ENCODE data around the gene PTH2R. TPM values are rescaled to one million over a fixed set of nuclear protein-coding genes. Genes with fewer than 3 reads are reported as not detected.
"Not testable (repeated sequence)": the region's sequence is repeated elsewhere in the genome, so short reads cannot be mapped to it uniquely, and the experiment has no call there.

The PTH2R gene
- polyA plus RNA-seq, 1 donor from 2014 or later = not detected

DNA sequence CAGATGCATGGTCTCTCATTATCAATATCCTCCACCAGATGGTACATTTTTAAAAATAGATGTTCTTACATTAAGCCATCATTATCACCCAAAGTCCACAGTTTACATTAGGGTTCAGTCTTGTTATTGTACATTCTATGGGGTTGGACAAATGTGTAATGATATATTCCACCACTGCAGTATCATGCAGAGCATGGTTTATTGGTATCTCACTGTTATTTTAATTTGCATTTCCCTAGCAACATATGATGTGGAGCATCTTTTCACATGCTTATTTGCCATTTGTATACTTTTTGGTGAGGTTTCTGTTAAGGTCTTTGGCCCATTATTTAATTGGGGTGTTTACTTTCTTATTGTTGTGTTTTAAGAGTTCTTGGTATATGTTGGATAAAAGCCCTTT is 95.7 kb downstream of the PTH2R start:
- H3F3A ChIP-seq (ENCODE audit: insufficient read depth, low read length, poor library complexity, severe bottlenecking) = no peaks in the 10 kb centered on the region
- no peaks in the 10 kb centered on the region for H3K27me3 ChIP-seq (ENCODE audit: insufficient read depth, low read depth, low read length)
- H3K4me2 ChIP-seq (ENCODE audit: low read length) = no peak overlapping the region
- no peak overlapping the region for H2AFZ ChIP-seq (ENCODE audit: low read depth, low read length)
- no peaks in the 10 kb centered on the region for H3K79me2 ChIP-seq (replicated peaks; ENCODE audit: insufficient read depth, low read length)
- no peak overlapping the region for H3K4me3 ChIP-seq (ENCODE audit: low read length)
- H3K9ac ChIP-seq (ENCODE audit: low read length) = no peak overlapping the region
- no peak for TF ChIP-seq EZH2 (IDR thresholded peaks at IDR 0.05; ENCODE audit: borderline replicate concordance, insufficient read depth, low read length, poor library complexity, severe bottlenecking)
- no peak for TF ChIP-seq EP300 (conservative IDR thresholded peaks at IDR 0.05; ENCODE audit: poor library complexity, severe bottlenecking)
- no peak for TF ChIP-seq TAF1 (IDR thresholded peaks at IDR 0.05; ENCODE audit: low read depth)
- TF ChIP-seq MXI1 (conservative IDR thresholded peaks at IDR 0.05; ENCODE audit: poor library complexity, severe bottlenecking) = no peak
- no peak for TF ChIP-seq SMC3 (conservative IDR thresholded peaks at IDR 0.05; ENCODE audit: poor library complexity)
- H4K20me1 ChIP-seq (ENCODE audit: insufficient read depth) = no peaks in the 10 kb centered on the region
- no peak overlapping the region for H3K27ac ChIP-seq (ENCODE audit: low read length)
- no peaks in the 10 kb centered on the region for H3K9me3 ChIP-seq (ENCODE audit: low read length)
- H3K9me2 ChIP-seq (ENCODE audit: insufficient read depth, low read length) = no peaks in the 10 kb centered on the region
- no peaks in the 10 kb centered on the region for H3K36me3 ChIP-seq (ENCODE audit: insufficient read depth, low read length)

DNA sequence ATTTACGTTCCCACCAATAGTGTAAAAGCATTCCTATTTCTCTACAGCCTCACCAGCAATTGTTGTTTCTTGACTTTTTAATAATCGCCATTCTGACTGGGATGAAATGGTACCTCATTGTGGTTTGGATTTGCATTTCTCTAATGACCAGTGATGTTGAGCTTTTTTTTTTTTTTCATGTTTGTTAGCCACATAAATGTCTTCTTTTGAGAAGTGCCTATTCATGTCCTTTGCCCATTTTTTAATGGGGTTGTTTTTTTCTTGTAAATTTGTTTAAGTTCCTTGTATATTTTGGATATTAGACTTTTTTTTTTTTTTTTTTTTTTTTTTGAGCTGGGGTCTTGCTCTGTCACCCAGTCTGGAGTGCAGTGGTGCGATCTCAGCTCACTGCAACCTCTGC is 98.8 kb downstream of the PTH2R start:
- H2AFZ ChIP-seq (ENCODE audit: low read depth, low read length); H3K36me3 ChIP-seq (ENCODE audit: insufficient read depth, low read length); H4K20me1 ChIP-seq (ENCODE audit: insufficient read depth); H3K9me2 ChIP-seq (ENCODE audit: insufficient read depth, low read length); H3K9me3 ChIP-seq (ENCODE audit: low read length); H3K4me2 ChIP-seq (ENCODE audit: low read length); H3K79me2 ChIP-seq (replicated peaks; ENCODE audit: insufficient read depth, low read length); H3F3A ChIP-seq (ENCODE audit: insufficient read depth, low read length, poor library complexity, severe bottlenecking); H3K27ac ChIP-seq (ENCODE audit: low read length); H3K27me3 ChIP-seq (ENCODE audit: insufficient read depth, low read depth, low read length); H3K4me3 ChIP-seq (ENCODE audit: low read length); H3K9ac ChIP-seq (ENCODE audit: low read length): not testable (repeated sequence)

GRCh38 chr2:208509586-208509985 is 103.0 kb downstream of the PTH2R start:
- H3K27ac ChIP-seq (ENCODE audit: low read length) = no peak overlapping the region
- no peak overlapping the region for H2AFZ ChIP-seq (ENCODE audit: low read depth, low read length)
- no peaks in the 10 kb centered on the region for H3K9me2 ChIP-seq (ENCODE audit: insufficient read depth, low read length)
- no peaks in the 10 kb centered on the region for H3K79me2 ChIP-seq (replicated peaks; ENCODE audit: insufficient read depth, low read length)
- TF ChIP-seq, protein P1, sequence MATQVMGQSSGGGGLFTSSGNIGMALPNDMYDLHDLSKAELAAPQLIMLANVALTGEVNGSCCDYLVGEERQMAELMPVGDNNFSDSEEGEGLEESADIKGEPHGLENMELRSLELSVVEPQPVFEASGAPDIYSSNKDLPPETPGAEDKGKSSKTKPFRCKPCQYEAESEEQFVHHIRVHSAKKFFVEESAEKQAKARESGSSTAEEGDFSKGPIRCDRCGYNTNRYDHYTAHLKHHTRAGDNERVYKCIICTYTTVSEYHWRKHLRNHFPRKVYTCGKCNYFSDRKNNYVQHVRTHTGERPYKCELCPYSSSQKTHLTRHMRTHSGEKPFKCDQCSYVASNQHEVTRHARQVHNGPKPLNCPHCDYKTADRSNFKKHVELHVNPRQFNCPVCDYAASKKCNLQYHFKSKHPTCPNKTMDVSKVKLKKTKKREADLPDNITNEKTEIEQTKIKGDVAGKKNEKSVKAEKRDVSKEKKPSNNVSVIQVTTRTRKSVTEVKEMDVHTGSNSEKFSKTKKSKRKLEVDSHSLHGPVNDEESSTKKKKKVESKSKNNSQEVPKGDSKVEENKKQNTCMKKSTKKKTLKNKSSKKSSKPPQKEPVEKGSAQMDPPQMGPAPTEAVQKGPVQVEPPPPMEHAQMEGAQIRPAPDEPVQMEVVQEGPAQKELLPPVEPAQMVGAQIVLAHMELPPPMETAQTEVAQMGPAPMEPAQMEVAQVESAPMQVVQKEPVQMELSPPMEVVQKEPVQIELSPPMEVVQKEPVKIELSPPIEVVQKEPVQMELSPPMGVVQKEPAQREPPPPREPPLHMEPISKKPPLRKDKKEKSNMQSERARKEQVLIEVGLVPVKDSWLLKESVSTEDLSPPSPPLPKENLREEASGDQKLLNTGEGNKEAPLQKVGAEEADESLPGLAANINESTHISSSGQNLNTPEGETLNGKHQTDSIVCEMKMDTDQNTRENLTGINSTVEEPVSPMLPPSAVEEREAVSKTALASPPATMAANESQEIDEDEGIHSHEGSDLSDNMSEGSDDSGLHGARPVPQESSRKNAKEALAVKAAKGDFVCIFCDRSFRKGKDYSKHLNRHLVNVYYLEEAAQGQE (IDR thresholded peaks at IDR 0.05; ENCODE audit: borderline replicate concordance) = no peak
- TF ChIP-seq SMC3 (conservative IDR thresholded peaks at IDR 0.05; ENCODE audit: poor library complexity) (no peak), EZH2 (IDR thresholded peaks at IDR 0.05; ENCODE audit: borderline replicate concordance, insufficient read depth, low read length, poor library complexity, severe bottlenecking) (no peak), POLR2AphosphoS5 (IDR thresholded peaks at IDR 0.05) (no peak), RAD21 (conservative IDR thresholded peaks at IDR 0.05) (no peak), EP300 (conservative IDR thresholded peaks at IDR 0.05; ENCODE audit: poor library complexity, severe bottlenecking) (no peak), TAF1 (IDR thresholded peaks at IDR 0.05; ENCODE audit: low read depth) (no peak), MXI1 (conservative IDR thresholded peaks at IDR 0.05; ENCODE audit: poor library complexity, severe bottlenecking) (no peak)
- TF ChIP-seq, protein P2, sequence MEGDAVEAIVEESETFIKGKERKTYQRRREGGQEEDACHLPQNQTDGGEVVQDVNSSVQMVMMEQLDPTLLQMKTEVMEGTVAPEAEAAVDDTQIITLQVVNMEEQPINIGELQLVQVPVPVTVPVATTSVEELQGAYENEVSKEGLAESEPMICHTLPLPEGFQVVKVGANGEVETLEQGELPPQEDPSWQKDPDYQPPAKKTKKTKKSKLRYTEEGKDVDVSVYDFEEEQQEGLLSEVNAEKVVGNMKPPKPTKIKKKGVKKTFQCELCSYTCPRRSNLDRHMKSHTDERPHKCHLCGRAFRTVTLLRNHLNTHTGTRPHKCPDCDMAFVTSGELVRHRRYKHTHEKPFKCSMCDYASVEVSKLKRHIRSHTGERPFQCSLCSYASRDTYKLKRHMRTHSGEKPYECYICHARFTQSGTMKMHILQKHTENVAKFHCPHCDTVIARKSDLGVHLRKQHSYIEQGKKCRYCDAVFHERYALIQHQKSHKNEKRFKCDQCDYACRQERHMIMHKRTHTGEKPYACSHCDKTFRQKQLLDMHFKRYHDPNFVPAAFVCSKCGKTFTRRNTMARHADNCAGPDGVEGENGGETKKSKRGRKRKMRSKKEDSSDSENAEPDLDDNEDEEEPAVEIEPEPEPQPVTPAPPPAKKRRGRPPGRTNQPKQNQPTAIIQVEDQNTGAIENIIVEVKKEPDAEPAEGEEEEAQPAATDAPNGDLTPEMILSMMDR (IDR thresholded peaks at IDR 0.05; ENCODE audit: poor library complexity, severe bottlenecking) = no peak
- no peaks in the 10 kb centered on the region for H3K9me3 ChIP-seq (ENCODE audit: low read length)
- H3K4me3 ChIP-seq (ENCODE audit: low read length) = no peak overlapping the region
- H3F3A ChIP-seq (ENCODE audit: insufficient read depth, low read length, poor library complexity, severe bottlenecking) = no peaks in the 10 kb centered on the region
- H3K9ac ChIP-seq (ENCODE audit: low read length) = no peak overlapping the region
- no peaks in the 10 kb centered on the region for H4K20me1 ChIP-seq (ENCODE audit: insufficient read depth)
- H3K4me2 ChIP-seq (ENCODE audit: low read length) = no peak overlapping the region
- no peaks in the 10 kb centered on the region for H3K36me3 ChIP-seq (ENCODE audit: insufficient read depth, low read length)
- H3K27me3 ChIP-seq (ENCODE audit: insufficient read depth, low read depth, low read length) = no peaks in the 10 kb centered on the region

All from neural cell (in vitro differentiated cells).